Fibroblast of lung (primary cell): Measurements from ENCODE around the gene TPGS2. TPM values are rescaled to one million over a fixed set of nuclear protein-coding genes. Genes with fewer than 3 reads are reported as not detected.
A peak's percentile ranks its signal among the peaks of the same experiment; 100 is the strongest.

Source experiments
- DNase-seq, 2 donors: peaks; one replicate each; pipeline versions ENCODE4 v3.0.0 to v3.0.0-alpha.2; 2010; ENCODE audit warnings: low read depth in 2 of 2
- H2AFZ ChIP-seq: 2 replicates; pipeline ENCODE4 v1.5.1; 2012; ENCODE audit warnings: low read length, control low read depth, inconsistent platforms
- H3K27ac ChIP-seq: 2 replicates; pipeline ENCODE4 v1.5.1; 2011; ENCODE audit warnings: low read length, control low read depth; ENCODE audit not compliant: insufficient read depth
- H3K27me3 ChIP-seq: 2 replicates; pipeline ENCODE4 v1.5.1; 2011; ENCODE audit warnings: mild to moderate bottlenecking, low read length; ENCODE audit not compliant: control insufficient read depth, insufficient read depth
- H3K36me3 ChIP-seq: 2 replicates; pipeline ENCODE4 v1.5.1; 2011; ENCODE audit warnings: low read length; ENCODE audit not compliant: control insufficient read depth, insufficient read depth
- H3K4me1 ChIP-seq: 2 replicates; pipeline ENCODE4 v1.5.1; 2011; ENCODE audit warnings: low read length; ENCODE audit not compliant: control insufficient read depth, insufficient read depth; ENCODE audit errors: extremely low read depth
- H3K4me2 ChIP-seq: 2 replicates; pipeline ENCODE4 v1.5.1; 2011; ENCODE audit warnings: low read length, control low read depth; ENCODE audit not compliant: insufficient read depth; ENCODE audit errors: extremely low read depth
- H3K4me3 ChIP-seq, 4 experiments: fragments of 200-600 bp in 1 of 4; sonication (generic) in 1 of 4; replicated peaks in 1 of 4; 2 replicates each; pipeline ENCODE4 v1.5.1; 2011 to 2016; ENCODE audit warnings: low read length in 4 of 4, low read depth in 3 of 4, mild to moderate bottlenecking in 3 of 4, control low read depth in 2 of 4, inconsistent platforms in 1 of 4, mixed read lengths in 1 of 4; ENCODE audit not compliant: insufficient read depth in 1 of 4; ENCODE audit errors: control extremely low read depth in 1 of 4
- H3K79me2 ChIP-seq: 2 replicates; pipeline ENCODE4 v1.5.1; 2012; ENCODE audit warnings: mild to moderate bottlenecking, low read length, inconsistent platforms; ENCODE audit not compliant: control insufficient read depth, insufficient read depth
- H3K9ac ChIP-seq: 2 replicates; pipeline ENCODE4 v1.5.1; 2011; ENCODE audit warnings: mild to moderate bottlenecking, low read length, control low read depth; ENCODE audit not compliant: insufficient read depth
- H3K9me3 ChIP-seq: 2 replicates; pipeline ENCODE4 v1.5.1; 2012; ENCODE audit warnings: low read depth, low read length; ENCODE audit not compliant: control insufficient read depth, insufficient read depth
- H4K20me1 ChIP-seq: 2 replicates; pipeline ENCODE4 v1.5.1; 2011; ENCODE audit warnings: low read length; ENCODE audit not compliant: control insufficient read depth, insufficient read depth; ENCODE audit errors: extremely low read depth
- CTCF ChIP-seq, 2 donors: IDR thresholded peaks in 1 of 2; conservative IDR thresholded peaks in 1 of 2; 1 replicate in 1 of 2; 2 replicates in 1 of 2; pipeline ENCODE4 v1.5.1; 2011 to 2012; ENCODE audit warnings: low read length in 2 of 2, control low read depth in 1 of 2, inconsistent platforms in 1 of 2, low read depth in 1 of 2, mild to moderate bottlenecking in 1 of 2
- EZH2 ChIP-seq: IDR thresholded peaks from 2 replicates; pipeline ENCODE4 v1.5.1; 2012; ENCODE audit warnings: low read length, control low read depth, mild to moderate bottlenecking; ENCODE audit errors: missing control alignments
- polyA plus RNA-seq, 2 donors: library from polyadenylated mRNA; depleted of rRNA in 1 of 2; stranded (reverse) in 1 of 2; unstranded in 1 of 2; fragments of >200 nt; gene quantifications; 2 replicates each; pipeline ENCODE4 v1.2.1, GENCODE V29; 2011 to 2012; ENCODE audit warnings: missing spikeins in 1 of 2
- total RNA-seq: library from RNA; depleted of rRNA; stranded (reverse); fragments of >200 nt; gene quantifications from 2 replicates; pipeline ENCODE4 v1.2.1, GENCODE V29; 2014

The TPGS2 gene
- total and polyA plus RNA-seq, 2 donors (not counting 1 experiment from before 2014, with no cell fraction given), result 98.8 to 437 TPM

DNA sequence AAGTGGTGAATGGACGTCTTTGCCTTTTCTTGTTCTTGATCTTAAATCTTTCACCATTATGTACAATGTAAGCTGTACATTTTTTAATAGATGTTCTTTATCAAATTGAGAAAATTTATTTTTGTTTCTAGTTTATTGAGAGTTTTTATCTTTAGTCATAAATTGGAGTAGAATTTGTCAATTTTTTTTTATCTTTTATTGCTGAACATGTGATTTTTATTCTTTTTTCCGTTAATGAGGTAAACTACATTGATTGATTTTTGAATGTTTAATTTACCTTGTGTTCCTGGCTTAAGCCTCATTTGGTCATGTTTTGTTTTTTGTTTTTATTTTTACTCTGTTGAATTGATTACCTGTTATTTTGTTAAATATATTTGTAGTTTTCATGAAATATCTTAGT is 19.8 kb upstream of the TPGS2 start:
- no peak for DNase-seq
- H3K9me3 ChIP-seq, result no peaks in the 10 kb centered on the region

GRCh38 chr18:36843784-36844183 is 15.0 kb upstream of the TPGS2 start:
- no peak overlapping the region for H3K4me3 ChIP-seq
- no peaks in the 10 kb centered on the region for H3K4me1 ChIP-seq
- peak overlapping the region; percentile 52 for H2AFZ ChIP-seq
- no peaks in the 10 kb centered on the region for H3K36me3 ChIP-seq
- no peaks in the 10 kb centered on the region for H3K27me3 ChIP-seq
- no peaks in the 10 kb centered on the region for H3K9me3 ChIP-seq
- TF ChIP-seq CTCF (conservative IDR thresholded peaks at IDR 0.05 in 1 of 2, IDR thresholded peaks at IDR 0.05 in 1 of 2; ENCODE audit: low read depth in 1 of 2, low read length in 2 of 2) (peak in 1 of 2 donors; percentile 8), EZH2 (no peak)
- H4K20me1 ChIP-seq, result no peaks in the 10 kb centered on the region
- no peak overlapping the region for H3K9ac ChIP-seq
- peak overlapping the region; percentile 32 for H3K4me2 ChIP-seq
- peak in 1 of 2 donors; percentile 20 for DNase-seq
- H3K27ac ChIP-seq, result no peak overlapping the region
- no peaks in the 10 kb centered on the region for H3K79me2 ChIP-seq

More for the DNA sequence above, 19.8 kb upstream of the TPGS2 start:
- H3K4me2 ChIP-seq, result no peak overlapping the region
- peaks cover 6% of the 10 kb centered on the region for H3K4me1 ChIP-seq
- no peaks in the 10 kb centered on the region for H3K36me3 ChIP-seq
- no peak overlapping the region for H2AFZ ChIP-seq
- no peaks in the 10 kb centered on the region for H3K79me2 ChIP-seq
- no peaks in the 10 kb centered on the region for H3K27me3 ChIP-seq
- no peak overlapping the region for H3K9ac ChIP-seq
- no peak overlapping the region for H3K4me3 ChIP-seq
- TF ChIP-seq CTCF (conservative IDR thresholded peaks at IDR 0.05 in 1 of 2, IDR thresholded peaks at IDR 0.05 in 1 of 2; ENCODE audit: low read depth in 1 of 2, low read length in 2 of 2) (no peak), EZH2 (no peak)
- no peak overlapping the region for H3K27ac ChIP-seq
- H4K20me1 ChIP-seq, result no peaks in the 10 kb centered on the region

- Histone ChIP-seq H3K4me2 (no peak overlapping the region), H4K20me1 (no peaks in the 10 kb centered on the region), H3K27me3 (no peaks in the 10 kb centered on the region), H3K4me1 (no peaks in the 10 kb centered on the region), H3K4me3 (no peak overlapping the region), H3K9me3 (no peaks in the 10 kb centered on the region), H3K27ac (no peak overlapping the region), H2AFZ (no peak overlapping the region), H3K36me3 (no peaks in the 10 kb centered on the region), H3K9ac (no peak overlapping the region), H3K79me2 (no peaks in the 10 kb centered on the region)
- no peak for DNase-seq
- no peak for TF ChIP-seq CTCF (conservative IDR thresholded peaks at IDR 0.05 in 1 of 2, IDR thresholded peaks at IDR 0.05 in 1 of 2; ENCODE audit: low read depth in 1 of 2, low read length in 2 of 2)
- no peak for TF ChIP-seq EZH2
Measured at GRCh38 chr18:36843199-36843598, 14.4 kb upstream of the TPGS2 start.
